IPS DF 4.7 (cell line): ENCODE results near the gene KCNK1.
"Not testable (repeated sequence)": the region's sequence is repeated elsewhere in the genome, so short reads cannot be mapped to it uniquely, and the experiment has no call there.

ENCODE experiments used
- DNase-seq: peaks from one replicate; pipeline ENCODE4 v3.0.0-alpha.2; 2013; ENCODE audit warnings: low spot score; ENCODE audit errors: extremely low read depth

Gene KCNK1

GRCh38 chr1:233607252-233608119 lies 6.4 kb upstream of the KCNK1 start:
- DNase-seq, result no peak

DNA sequence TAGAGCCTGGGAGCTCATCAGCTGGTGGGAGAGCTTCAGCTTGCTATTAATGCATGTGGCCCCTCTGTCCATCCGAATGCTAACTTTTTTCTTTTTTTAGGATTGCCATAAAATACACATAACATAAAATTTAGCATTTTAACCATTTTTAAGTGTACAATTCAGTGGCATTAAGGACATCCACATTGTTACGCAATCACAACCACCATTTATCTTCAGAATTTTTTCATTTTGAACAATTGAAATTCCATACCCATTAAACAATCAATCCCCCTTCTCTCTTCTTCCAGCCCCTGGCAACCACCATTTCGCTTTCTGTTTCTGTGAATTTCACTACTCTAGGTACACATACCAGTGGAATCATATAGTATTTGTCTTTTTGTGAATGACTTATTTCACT lies 4.9 kb upstream of the KCNK1 start:
- no peak for DNase-seq

DNA sequence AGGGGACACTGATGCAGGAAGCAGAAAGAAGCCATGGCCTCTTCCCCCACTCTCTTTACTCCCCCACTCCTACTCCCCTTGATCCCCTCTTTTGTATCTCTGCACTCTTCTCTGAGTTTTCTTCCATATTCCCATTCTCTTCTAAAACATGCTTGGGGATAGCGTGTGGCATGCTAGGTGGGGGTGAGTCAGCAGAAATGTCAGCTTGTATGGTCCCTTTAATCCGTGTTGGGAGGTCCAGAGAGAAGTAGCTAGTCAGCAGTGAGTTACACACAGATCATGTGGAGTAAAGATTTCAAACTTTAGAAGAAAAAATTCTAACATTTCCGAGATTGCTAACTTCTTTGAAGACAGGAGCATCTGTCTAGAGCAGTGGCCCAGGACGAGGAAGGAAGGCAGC lies 4.0 kb upstream of the KCNK1 start:
- DNase-seq, result no peak

- DNase-seq, result no peak
Measured at GRCh38 chr1:233610628-233611027, 3.3 kb upstream of the KCNK1 start.

GRCh38 chr1:233611363-233611762 lies 2.5 kb upstream of the KCNK1 start:
- not testable (repeated sequence) for DNase-seq

GRCh38 chr1:233614173-233614742 lies 352 bp downstream of the KCNK1 start:
- no peak for DNase-seq

GRCh38 chr1:233614743-233615521 lies 1.0 kb downstream of the KCNK1 start:
- no peak for DNase-seq

- DNase-seq, result no peak
Measured at GRCh38 chr1:233615571-233615970, 1.7 kb downstream of the KCNK1 start.

GRCh38 chr1:233617025-233617424 lies 3.1 kb downstream of the KCNK1 start:
- DNase-seq, result no peak

DNA sequence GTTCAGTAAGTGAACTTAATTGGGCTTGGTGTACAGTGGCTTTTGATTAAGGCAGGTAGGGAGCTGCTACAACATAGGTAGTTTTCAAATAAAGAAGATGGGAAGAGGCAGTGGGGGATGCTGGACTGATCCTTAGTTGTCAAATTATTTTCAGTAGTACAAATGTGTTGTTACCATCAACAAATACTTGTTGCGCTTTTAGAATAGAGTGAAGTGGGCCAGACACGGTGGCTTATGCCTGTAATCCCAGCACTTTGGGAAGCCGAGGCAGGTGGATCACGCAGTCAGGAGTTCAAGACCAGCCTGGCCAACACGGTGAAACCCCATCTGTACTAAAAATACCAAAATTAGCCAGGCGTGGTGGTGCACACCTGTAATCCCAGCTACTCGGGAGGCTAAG lies 5.5 kb downstream of the KCNK1 start:
- DNase-seq, result not testable (repeated sequence)

- no peak for DNase-seq
Measured at GRCh38 chr1:233620065-233620464, 6.2 kb downstream of the KCNK1 start.

- no peak for DNase-seq
Measured at GRCh38 chr1:233621923-233622322, 8.0 kb downstream of the KCNK1 start.

DNA sequence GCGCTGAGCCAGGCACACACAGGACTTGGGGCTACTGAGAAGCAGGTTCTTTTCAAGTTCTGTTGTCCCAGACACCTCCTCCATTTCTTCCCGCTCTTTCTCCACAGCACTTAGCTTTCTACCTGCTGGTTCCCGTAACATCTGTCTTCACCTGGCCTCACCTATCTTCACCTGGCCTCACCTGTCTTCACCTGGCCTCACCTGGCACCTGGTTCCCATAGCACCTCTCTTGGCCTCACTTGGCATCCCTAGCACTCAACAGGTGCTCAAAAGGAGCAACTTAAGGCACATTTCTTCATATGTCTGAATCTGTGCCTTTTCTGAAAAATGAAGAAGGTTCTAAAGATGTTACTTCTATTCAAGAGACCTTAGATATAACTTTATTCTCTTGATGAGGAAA lies 10.4 kb downstream of the KCNK1 start:
- no peak for DNase-seq

GRCh38 chr1:233625087-233625486 lies 11.2 kb downstream of the KCNK1 start:
- DNase-seq, result no peak

DNA sequence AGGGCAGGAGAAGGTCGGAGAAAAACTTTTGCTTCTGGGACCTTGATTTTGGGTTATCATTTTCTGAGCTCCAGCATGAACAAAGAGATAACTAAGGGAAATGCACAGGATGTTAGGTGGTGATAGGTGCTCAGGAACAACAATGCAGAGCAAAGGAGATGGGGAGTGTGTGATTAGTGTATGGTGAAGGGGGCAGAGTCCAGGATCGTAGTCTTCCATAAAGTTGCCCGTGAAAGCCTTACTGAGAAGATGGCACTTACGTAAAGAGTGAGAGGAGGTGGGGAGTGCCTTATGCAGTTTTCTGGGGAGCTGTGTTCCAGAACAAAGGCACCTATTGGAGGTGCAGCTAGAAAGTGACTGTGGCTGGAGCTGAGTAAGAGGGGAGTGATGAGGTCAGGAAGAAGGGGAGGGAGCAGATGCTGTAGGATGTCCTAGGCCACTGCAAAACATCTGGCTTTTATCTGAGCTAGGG lies 11.6 kb downstream of the KCNK1 start:
- no peak for DNase-seq

DNA sequence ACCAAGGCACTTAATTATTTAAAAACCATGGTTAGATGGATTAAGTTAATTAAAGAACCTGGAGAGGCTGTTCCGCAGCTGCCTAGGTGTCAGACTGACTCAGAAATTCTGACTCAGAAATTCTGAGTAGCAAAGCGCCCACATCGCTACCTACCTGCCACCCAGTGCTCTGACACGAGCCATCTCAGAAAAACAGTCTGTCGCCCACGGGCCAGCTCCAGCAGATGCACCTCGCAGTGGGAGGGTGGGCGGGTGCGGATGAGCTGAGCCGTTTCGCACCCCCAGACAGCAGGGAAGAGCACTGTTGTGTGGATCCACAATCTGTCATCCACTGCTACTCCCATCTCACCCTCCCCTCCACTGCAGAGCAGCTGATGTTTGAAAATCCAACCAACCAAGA lies 13.5 kb downstream of the KCNK1 start:
- no peak for DNase-seq

GRCh38 chr1:233627823-233628222 lies 13.9 kb downstream of the KCNK1 start:
- DNase-seq, result no peak

DNA sequence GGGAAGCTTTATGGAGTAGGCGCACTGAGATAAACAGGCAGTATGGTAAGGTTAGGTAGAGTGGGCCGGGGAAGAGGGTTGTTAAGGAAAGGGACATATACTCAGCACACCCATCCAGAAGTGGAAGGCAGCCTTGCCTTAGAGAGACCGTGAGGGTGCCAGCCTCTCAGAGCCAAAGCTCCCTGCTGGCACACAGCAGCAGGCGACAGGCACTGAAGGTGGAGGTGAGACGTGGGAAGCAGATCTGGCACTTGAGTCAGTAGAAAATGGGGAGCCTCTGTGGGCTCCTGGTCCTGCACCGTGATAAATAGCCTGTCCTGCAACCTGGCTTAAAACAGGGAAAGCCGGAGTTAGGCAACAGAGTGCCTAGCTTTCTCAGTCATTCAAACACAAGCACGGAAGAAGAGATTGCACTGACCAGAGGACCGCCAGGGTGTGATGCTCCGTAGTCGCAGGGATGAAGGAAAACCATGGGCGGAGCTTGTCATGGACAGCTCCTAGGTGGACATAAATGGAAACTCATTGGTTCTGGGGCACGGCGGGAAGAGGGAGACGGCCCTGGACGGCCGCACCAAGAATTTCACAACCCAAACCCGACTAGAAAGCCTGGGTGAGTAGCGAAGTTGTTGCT lies 15.5 kb downstream of the KCNK1 start:
- DNase-seq, result no peak

DNA sequence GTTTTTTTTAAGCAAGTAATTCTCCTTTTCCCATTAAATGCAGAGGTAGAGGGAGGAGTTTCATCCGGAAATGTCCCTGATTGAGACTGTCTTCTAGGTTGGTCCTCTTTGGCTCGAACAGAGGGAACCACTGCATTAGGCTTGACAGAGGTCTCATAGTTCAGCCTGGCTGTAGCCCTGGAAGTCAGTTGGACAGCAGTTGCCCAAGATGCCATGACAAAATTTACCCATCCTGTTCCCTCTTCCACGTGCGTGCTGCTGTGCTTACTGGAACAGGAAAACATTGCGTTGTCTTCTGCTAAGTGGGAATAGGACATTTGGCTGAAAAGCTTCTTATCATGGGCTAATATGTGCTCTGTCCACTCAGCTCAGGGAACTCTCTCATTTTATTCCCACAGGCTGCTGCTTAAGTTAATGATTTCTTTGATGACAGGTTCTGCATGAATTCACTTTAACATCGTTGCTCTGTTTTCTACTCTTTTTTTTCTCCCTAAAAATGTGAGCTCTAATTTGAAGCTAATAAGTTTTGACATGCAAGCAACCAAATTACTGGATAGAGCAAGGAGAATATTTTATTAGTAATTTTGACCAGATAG lies 18.0 kb downstream of the KCNK1 start:
- DNase-seq, result no peak

- no peak for DNase-seq
Measured at GRCh38 chr1:233632436-233632835, 18.5 kb downstream of the KCNK1 start.

DNA sequence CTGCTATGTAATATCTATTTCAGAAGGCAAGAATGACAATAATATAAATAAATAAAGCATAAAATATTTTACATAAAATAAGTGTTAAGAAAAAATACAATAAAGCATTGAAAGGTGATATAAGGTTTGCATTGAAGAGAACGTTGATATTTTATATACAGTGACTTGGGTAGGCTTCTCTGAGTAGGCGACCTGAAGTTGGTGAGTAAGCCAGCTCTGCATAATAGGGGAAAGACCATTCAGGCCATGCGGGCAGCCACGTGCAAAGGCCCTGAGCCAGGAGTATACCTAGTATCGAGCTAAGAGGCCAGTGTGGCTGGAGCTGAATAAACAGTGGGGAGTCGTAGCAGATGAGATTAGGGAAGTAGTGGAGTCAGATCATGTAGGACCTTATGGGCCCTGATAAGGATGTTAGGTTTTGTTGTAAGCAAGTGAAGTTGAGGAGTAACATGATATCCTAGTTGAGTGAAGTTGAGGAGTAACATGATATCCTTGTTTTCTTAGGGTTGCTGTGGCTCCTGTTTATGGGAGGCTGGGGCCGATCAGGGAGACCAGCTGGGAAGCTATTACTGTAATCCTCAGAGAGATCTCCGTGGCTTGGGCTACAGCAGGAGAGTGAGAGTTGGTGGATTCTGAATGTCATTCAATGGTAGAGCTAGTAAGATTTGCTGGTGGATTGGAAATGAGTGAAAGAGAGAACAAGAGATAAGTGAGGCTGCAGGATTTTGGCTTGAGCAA lies 22.0 kb downstream of the KCNK1 start:
- DNase-seq, result no peak
